Keratinocyte (primary cell): ENCODE results near the gene COL25A1. TPM values are rescaled to one million over a fixed set of nuclear protein-coding genes. Genes with fewer than 3 reads are reported as not detected.

Experiments used
- DNase-seq: peaks from one replicate; pipeline ENCODE4 v3.0.0-alpha.2; 2011; ENCODE audit warnings: low read depth, missing footprints, low spot score
- FAIRE-seq: peaks from 2 replicates; lab custom pipeline; 2011; peaks lifted over from hg19 to GRCh38; lab: Jason Lieb, UNC
- H2AFZ ChIP-seq: 2 replicates; pipeline ENCODE4 v1.6.0; 2012; ENCODE audit warnings: low read length, control low read depth, inconsistent platforms; ENCODE audit not compliant: control insufficient read depth
- H3K27ac ChIP-seq: 2 replicates; pipeline ENCODE4 v1.5.1; 2011; ENCODE audit warnings: low read length; ENCODE audit not compliant: control insufficient read depth, insufficient read depth
- H3K27me3 ChIP-seq: 3 replicates; pipeline ENCODE4 v1.6.0; 2011; ENCODE audit warnings: low read length; ENCODE audit not compliant: control insufficient read depth, insufficient read depth; ENCODE audit errors: extremely low read depth
- H3K36me3 ChIP-seq, 2 experiments: 2 replicates in 1 of 2; 3 replicates in 1 of 2; pipeline ENCODE4 v1.5.1; 2011; ENCODE audit warnings: low read length in 2 of 2, mild to moderate bottlenecking in 1 of 2; ENCODE audit not compliant: control insufficient read depth in 2 of 2, insufficient read depth in 2 of 2; ENCODE audit errors: extremely low read depth in 1 of 2
- H3K4me1 ChIP-seq: 3 replicates; pipeline ENCODE4 v1.5.1; 2011; ENCODE audit warnings: low read length; ENCODE audit not compliant: control insufficient read depth, insufficient read depth; ENCODE audit errors: extremely low read depth
- H3K4me2 ChIP-seq: 3 replicates; pipeline ENCODE4 v1.6.0; 2011; ENCODE audit warnings: low read depth, low read length; ENCODE audit not compliant: control insufficient read depth, insufficient read depth; ENCODE audit errors: extremely low read depth
- H3K4me3 ChIP-seq, 3 experiments: fragments of 200-600 bp in 1 of 3; sonication (generic) in 1 of 3; 2 replicates in 2 of 3; 3 replicates in 1 of 3; pipeline ENCODE4 v1.5.1; 2011 to 2016; ENCODE audit warnings: low read length in 3 of 3, mild to moderate bottlenecking in 3 of 3, control low read depth in 2 of 3, inconsistent platforms in 1 of 3, low read depth in 1 of 3, mixed read lengths in 1 of 3, mixed run types in 1 of 3, moderate library complexity in 1 of 3; ENCODE audit not compliant: control insufficient read depth in 2 of 3, insufficient read depth in 2 of 3; ENCODE audit errors: extremely low read depth in 1 of 3
- H3K79me2 ChIP-seq: 2 replicates; pipeline ENCODE4 v1.6.0; 2012; ENCODE audit warnings: low read length; ENCODE audit not compliant: control insufficient read depth, insufficient read depth
- H3K9ac ChIP-seq: 3 replicates; pipeline ENCODE4 v1.6.0; 2011; ENCODE audit warnings: low read length; ENCODE audit not compliant: control insufficient read depth, insufficient read depth; ENCODE audit errors: extremely low read depth
- H3K9me1 ChIP-seq: 3 replicates; pipeline ENCODE4 v1.6.0; 2011; ENCODE audit warnings: low read length; ENCODE audit not compliant: control insufficient read depth, insufficient read depth; ENCODE audit errors: extremely low read depth
- H3K9me3 ChIP-seq: 2 replicates; pipeline ENCODE4 v1.5.1; 2012; ENCODE audit warnings: low read depth, low read length; ENCODE audit not compliant: control insufficient read depth
- H4K20me1 ChIP-seq: 3 replicates; pipeline ENCODE4 v1.6.0; 2011; ENCODE audit warnings: low read length; ENCODE audit not compliant: control insufficient read depth, insufficient read depth; ENCODE audit errors: extremely low read depth
- EZH2 ChIP-seq: IDR thresholded peaks from one replicate; pipeline ENCODE4 v1.6.1; 2012; ENCODE audit warnings: inconsistent platforms, mild to moderate bottlenecking, low read length, moderate library complexity
- dilution Hi-C: fragments of 300-500 bp; cut with MboI; formaldehyde crosslinking; loops from one replicate; pipeline ENCODE4 v1.7.0; 2020; ENCODE audit warnings: low sequenced_read_pairs; ENCODE audit not compliant: extremely low pct_ligation_motif_present
- polyA plus RNA-seq, 5 experiments: library from polyadenylated mRNA; depleted of rRNA in 3 of 5; stranded (reverse) in 3 of 5; stranded (forward) in 1 of 5; unstranded in 1 of 5; fragments of >200 nt; gene quantifications; 1 replicate in 1 of 5; 2 replicates in 3 of 5; 3 replicates in 1 of 5; pipeline versions ENCODE4 v1.2.1 to v1.2.3, GENCODE V29; 2011 to 2012; ENCODE audit warnings: missing spikeins in 2 of 5, low read depth in 1 of 5, low replicate concordance in 1 of 5
- TF ChIP-seq, protein P1 (sequence below), 3 experiments: IDR thresholded peaks in 1 of 3; conservative IDR thresholded peaks in 1 of 3; optimal IDR thresholded peaks in 1 of 3; 2 replicates in 2 of 3; 3 replicates in 1 of 3; pipeline versions ENCODE3 to v1.5.1; 2011; ENCODE audit warnings: low read length in 3 of 3, mild to moderate bottlenecking in 3 of 3, moderate library complexity in 2 of 3, control low read depth in 1 of 3, inconsistent platforms in 1 of 3; ENCODE audit not compliant: insufficient read depth in 2 of 3; ENCODE audit errors: extremely low read depth in 1 of 3

COL25A1 gene
- polyA plus RNA-seq, 1 donor (not counting 4 experiments of a cell fraction or from before 2014, with no cell fraction given) = not detected

DNA sequence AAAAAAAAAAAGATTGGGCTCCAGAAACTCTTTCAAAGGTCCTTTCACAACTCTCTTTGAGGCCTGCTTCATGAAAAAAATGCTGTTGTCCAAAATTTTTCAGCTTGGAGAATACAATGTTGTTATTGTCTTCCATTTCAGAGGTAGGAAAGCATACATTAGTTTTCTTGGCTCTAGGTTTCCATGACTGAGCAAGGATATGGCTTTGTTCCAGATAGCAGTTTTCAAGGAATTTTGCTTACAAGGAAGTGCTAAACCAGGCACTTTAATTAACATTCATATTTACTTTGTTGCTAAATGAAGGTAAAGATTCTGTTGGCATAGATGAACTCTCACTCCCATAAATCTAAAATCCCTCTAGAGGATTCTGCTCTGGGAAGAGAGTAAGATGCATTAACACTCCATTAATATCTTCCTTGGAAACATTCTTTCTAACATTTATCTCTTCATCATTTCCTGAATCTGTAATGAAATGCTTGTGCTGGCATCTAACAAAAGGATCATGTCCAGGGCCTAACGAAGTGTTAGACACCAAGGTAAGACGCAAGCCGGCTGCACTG lies 118.4 kb downstream of the COL25A1 start:
- Histone ChIP-seq H3K9me1 (no peaks in the 10 kb centered on the region), H3K27me3 (no peaks in the 10 kb centered on the region), H3K9ac (no peak overlapping the region), H3K79me2 (no peaks in the 10 kb centered on the region), H3K36me3 (no peaks in the 10 kb centered on the region), H4K20me1 (no peaks in the 10 kb centered on the region), H3K4me2 (no peak overlapping the region), H2AFZ (no peak overlapping the region), H3K4me3 (no peak overlapping the region), H3K9me3 (no peaks in the 10 kb centered on the region), H3K27ac (no peak overlapping the region), H3K4me1 (no peaks in the 10 kb centered on the region)
- FAIRE-seq = no peak
- dilution Hi-C loops = no loop called here
- no peak for DNase-seq
- TF ChIP-seq, protein P1, sequence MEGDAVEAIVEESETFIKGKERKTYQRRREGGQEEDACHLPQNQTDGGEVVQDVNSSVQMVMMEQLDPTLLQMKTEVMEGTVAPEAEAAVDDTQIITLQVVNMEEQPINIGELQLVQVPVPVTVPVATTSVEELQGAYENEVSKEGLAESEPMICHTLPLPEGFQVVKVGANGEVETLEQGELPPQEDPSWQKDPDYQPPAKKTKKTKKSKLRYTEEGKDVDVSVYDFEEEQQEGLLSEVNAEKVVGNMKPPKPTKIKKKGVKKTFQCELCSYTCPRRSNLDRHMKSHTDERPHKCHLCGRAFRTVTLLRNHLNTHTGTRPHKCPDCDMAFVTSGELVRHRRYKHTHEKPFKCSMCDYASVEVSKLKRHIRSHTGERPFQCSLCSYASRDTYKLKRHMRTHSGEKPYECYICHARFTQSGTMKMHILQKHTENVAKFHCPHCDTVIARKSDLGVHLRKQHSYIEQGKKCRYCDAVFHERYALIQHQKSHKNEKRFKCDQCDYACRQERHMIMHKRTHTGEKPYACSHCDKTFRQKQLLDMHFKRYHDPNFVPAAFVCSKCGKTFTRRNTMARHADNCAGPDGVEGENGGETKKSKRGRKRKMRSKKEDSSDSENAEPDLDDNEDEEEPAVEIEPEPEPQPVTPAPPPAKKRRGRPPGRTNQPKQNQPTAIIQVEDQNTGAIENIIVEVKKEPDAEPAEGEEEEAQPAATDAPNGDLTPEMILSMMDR (optimal IDR thresholded peaks at IDR 0.05 in 1 of 3, IDR thresholded peaks at IDR 0.05 in 1 of 3, conservative IDR thresholded peaks at IDR 0.05 in 1 of 3; ENCODE audit: extremely low read depth in 1 of 3, insufficient read depth in 2 of 3, low read length in 3 of 3) = no peak
- no peak for TF ChIP-seq EZH2

DNA sequence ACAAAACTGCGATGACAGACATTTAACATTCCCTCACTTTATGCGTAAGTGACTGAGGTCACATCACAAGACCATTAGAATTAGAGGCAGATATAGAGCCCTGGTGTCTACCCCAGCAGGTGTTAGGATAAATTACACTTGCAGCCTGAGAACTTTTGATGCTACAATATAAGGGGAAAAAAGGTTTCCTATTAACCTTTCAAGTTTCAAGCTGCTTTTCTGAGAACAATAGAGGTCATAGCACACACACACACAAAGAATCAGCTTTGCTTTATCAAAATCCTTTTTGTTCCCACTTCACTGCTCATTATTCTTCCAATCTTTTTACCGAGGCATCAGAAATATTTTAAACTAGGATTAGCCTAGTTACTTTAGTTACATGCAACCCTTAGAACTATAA lies 119.8 kb downstream of the COL25A1 start:
- Histone ChIP-seq H3K4me1 (no peaks in the 10 kb centered on the region), H3K27me3 (no peaks in the 10 kb centered on the region), H3K9me3 (no peaks in the 10 kb centered on the region), H3K4me2 (no peak overlapping the region), H3K79me2 (no peaks in the 10 kb centered on the region), H3K4me3 (no peak overlapping the region), H3K9me1 (no peaks in the 10 kb centered on the region), H4K20me1 (no peaks in the 10 kb centered on the region), H3K27ac (no peak overlapping the region), H3K9ac (no peak overlapping the region), H3K36me3 (no peaks in the 10 kb centered on the region), H2AFZ (no peak overlapping the region)
- FAIRE-seq (no peak), DNase-seq (no peak)
- TF ChIP-seq, protein P1 (optimal IDR thresholded peaks at IDR 0.05 in 1 of 3, IDR thresholded peaks at IDR 0.05 in 1 of 3, conservative IDR thresholded peaks at IDR 0.05 in 1 of 3; ENCODE audit: extremely low read depth in 1 of 3, insufficient read depth in 2 of 3, low read length in 3 of 3) = no peak
- TF ChIP-seq EZH2 = no peak
- dilution Hi-C loops = no loop called here
